GM21515 (cell line): ENCODE measurements around the gene GSTT2.
"Not testable (repeated sequence)": the region's sequence is repeated elsewhere in the genome, so short reads cannot be mapped to it uniquely, and the experiment has no call there.

Experiments used
- ATAC-seq: cut with Tn5 transposase; IDR thresholded peaks from one replicate; pipeline ENCODE4 v1.9.1; 2021; ENCODE audit not compliant: unreplicated experiment

Gene GSTT2

GRCh38 chr22:23974345-23974744 is 5.6 kb upstream of the GSTT2 start, which contains the start of gene DDT:
Gene DDT (minus strand): TSS chr22:23974441. CDS start chr22:23974414, 27 bp downstream.
- peak; percentile 82 for ATAC-seq

DNA sequence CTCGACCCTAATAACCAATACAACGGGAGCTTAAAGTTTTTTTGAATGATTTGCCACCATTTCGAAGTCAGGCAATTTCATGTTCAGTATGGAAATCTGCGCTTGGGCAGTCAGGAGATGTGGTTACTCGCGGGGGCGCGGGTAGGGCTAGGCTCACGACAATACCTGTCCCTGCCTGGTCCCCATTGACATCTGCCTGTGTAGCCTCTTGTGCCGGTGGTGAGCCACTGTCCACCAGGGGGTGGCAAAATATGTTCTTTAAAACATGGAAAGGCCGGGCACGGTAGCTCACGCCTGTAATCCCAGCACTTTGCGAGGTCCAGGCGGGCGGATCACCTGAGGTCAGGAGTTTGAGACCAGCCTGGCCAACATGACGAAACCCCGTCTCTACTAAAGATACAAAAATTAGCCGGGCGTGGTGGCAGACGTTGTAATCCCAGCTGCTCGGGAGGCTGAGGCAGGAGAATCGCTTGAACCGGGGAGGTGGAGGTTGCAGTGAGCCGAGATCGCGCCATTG is 5.0 kb upstream of the GSTT2 start:
- ATAC-seq: peak; percentile 31

GRCh38 chr22:23977304-23977703 is 2.6 kb upstream of the GSTT2 start:
- ATAC-seq: not testable (repeated sequence)

DNA sequence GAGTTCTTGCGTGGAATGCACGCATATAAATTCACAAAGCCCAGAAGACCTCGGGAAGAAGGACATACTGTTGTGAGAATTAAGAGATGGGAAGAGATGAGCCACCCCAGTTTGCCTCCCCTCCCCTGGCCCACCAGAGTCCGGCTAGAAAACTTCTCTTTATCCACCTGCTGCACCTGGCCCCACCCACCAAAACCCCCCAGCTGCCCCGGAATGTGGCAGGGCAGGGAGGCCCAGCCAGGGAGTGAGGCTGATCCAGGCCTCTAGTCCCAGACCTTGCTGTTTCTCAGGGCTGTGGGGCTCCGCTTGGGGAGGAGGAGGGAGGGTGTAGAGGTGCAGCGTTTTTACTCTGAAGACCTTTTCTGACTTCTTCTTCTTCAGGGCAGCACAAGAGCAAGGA is 633 bp downstream of the GSTT2 start:
- ATAC-seq: not testable (repeated sequence)

- no peak for ATAC-seq
Measured at GRCh38 chr22:23984430-23984829, 4.5 kb downstream of the GSTT2 start.

GRCh38 chr22:23986089-23986488 is 6.2 kb downstream of the GSTT2 start:
- ATAC-seq: not testable (repeated sequence)

- not testable (repeated sequence) for ATAC-seq
Measured at GRCh38 chr22:23986538-23987178, 6.7 kb downstream of the GSTT2 start.

DNA sequence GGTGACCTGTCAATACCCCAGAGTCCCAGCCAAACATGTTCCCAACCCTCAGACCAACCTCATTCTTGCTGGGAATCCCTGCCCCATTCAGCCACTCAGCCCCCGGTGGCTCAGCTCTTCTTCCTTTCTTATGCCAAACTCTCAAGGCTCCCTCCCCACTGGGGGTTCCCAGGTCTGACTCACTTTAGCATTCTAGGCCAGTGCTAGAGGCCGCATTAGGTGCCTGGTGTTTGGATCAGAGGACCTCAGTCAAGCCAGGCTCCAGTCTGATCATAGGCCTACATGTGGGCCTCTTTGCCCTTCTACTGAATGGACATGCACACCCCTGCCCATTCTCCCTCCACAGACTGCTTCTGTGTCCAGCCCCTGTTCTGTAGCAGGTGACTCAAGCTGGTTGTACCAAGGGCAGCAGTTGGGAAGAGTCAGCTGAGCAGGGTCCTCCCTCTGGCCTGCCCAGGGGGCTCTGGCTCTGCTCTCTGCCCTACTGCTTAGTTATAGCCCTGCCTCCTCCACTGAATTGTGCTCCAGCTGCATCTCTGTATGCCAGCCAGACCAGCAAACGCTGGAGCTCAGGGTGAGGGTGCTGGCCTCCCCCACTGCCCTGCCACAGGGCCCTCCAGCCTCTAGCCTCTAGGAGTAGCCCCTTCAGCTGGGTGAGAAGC is 9.8 kb downstream of the GSTT2 start:
- ATAC-seq: not testable (repeated sequence)

GRCh38 chr22:23993080-23993479 is 13.1 kb downstream of the GSTT2 start:
- ATAC-seq: not testable (repeated sequence)

DNA sequence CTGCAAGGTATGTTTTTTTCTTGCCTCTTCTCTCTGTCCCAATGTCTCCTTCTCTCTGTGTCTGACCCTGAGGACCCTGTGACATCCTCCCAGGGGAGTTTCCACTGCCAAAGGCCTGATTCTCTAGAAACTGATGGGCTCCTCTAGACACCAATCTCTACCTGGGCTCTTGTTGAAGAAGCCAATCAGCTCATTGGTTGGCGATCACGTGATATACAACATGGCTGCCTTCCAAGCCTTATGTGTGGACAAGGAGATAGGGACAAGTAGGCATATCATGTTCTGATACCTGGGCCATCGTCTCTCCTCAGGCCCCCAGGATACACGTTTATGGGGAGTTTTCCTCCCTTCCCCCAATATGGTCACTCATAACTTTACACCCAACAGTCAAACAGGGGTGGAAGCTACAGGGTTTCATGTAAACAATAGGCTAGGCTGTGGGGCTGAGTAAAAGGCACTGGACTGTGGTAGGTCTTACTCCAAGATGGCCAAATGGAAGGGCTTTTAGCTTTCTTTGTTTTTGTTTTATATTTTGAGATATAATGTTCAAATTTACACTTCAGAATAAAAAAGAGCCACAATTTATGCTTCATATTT is 13.7 kb downstream of the GSTT2 start:
- not testable (repeated sequence) for ATAC-seq

DNA sequence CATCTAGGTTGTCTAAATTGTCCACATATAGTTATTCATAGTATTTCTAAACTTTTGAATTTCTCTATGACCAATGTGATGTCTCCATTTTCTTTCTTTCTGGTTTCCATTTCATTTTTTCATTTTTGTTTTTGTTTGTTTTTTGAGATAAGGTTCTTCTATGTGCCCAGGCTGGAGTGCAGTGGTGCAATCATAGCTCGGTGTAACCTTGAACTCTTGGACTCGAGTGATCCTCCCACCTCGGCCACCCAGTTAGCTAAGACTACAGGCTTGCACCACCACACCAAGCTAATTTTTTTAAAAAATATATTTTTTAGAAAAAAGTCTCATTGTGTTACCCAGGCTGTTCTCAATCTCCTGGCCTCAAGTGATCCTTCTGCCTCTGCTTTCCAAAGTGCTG is 17.2 kb downstream of the GSTT2 start:
- no peak for ATAC-seq

DNA sequence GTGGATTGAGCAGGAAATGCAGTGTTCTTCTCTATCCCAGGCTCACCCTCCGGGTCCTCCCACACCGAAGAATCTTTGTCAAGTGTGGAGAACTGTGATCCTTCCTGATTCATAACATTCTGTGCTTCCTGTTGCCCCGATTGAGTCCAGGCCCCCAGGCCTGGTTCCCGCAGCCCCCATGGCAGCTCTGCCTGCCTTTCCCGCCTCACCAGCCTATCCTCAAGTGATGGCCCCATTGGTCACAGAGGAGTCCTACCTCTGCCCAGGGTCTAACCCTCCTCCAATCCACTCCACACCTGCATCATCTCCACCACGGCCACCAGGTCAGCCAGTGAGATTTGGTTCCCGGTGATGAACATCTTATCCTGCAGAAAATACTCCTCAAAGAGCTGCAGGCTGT is 19.8 kb downstream of the GSTT2 start:
- not testable (repeated sequence) for ATAC-seq

DNA sequence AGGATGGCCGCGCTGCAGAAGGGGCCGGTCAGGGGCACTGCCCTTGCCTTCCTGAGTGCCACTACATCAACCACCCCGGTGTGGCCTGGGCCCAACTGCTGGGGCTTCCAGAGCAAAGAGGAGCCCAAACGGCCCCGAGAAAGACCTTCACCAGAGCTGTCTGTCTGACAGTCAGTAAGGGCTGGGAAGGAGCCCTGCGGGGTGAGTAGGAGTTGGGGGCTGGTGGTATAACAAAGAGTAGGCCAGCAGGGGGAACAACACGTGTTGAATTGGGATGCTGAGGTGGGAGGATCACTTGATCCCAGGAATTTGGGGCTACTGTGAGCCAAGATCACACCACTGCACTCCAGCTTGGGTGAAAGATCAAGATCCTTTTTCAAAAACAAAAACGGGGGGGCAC is 21.4 kb downstream of the GSTT2 start:
- no peak for ATAC-seq

GRCh38 chr22:24002272-24002671 is 22.3 kb downstream of the GSTT2 start:
- ATAC-seq: no peak

- ATAC-seq: no peak
Measured at GRCh38 chr22:24002851-24003250, 22.9 kb downstream of the GSTT2 start.

DNA sequence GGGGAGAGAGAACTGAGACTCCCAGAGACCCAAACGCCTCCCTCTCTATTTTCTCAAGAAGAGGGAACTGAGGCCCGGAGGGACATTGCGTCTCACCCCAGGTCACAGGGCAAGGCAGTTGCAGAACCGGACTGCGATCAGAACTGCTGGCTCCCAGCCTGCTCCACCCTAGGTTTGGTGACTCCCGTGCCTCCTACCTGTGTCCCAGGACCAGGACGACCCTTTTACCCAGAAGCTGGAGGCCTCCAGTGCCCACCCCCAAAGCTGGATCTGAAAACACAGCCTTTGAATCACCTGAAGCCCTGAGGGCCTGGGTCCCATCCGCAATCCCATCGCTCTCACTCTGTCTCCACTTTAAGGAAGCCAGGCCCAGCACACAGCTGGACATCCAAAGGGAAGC is 24.0 kb downstream of the GSTT2 start:
- no peak for ATAC-seq

GRCh38 chr22:24005201-24005600 is 25.3 kb downstream of the GSTT2 start, which contains the start of gene GSTT4:
Gene GSTT4 (minus strand): TSS chr22:24005453. CDS start chr22:24005356, 97 bp downstream.
- no peak for ATAC-seq

DNA sequence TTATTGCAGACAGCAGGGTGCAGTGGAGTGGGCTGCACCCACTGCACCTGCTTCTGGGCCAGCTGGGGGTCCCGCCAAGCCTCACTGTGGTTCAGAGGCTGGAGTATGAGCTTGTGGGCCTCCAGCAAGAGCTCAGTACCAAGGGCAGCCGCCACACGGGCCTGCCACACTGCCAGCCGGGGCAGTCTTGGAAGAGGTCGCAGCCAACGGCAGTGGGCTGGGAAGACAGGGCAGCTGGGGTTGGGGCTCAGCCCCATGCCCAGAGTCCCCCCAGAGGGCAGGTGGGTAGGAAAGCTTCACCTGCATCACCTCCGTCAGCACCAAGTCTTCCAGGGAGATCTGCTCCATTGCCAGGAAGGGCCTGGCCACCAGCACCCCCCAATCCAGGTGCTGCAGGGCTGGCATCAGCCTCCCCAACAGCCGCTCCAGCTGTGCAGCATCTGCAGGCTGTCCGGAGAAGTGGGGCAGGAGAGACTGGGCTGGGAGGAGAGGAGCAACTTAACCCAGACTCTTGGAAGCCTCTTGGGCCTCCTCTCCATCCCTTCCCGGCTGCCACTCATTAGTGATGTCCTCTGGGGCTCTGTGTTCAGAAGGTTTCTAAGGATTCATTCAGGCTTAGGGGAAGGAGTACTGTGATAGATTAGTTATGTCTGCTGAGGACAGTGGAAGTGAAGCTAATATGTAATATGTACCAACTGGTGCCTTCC is 26.4 kb downstream of the GSTT2 start:
- no peak for ATAC-seq

GRCh38 chr22:24006914-24007214 is 26.9 kb downstream of the GSTT2 start:
- ATAC-seq: no peak

DNA sequence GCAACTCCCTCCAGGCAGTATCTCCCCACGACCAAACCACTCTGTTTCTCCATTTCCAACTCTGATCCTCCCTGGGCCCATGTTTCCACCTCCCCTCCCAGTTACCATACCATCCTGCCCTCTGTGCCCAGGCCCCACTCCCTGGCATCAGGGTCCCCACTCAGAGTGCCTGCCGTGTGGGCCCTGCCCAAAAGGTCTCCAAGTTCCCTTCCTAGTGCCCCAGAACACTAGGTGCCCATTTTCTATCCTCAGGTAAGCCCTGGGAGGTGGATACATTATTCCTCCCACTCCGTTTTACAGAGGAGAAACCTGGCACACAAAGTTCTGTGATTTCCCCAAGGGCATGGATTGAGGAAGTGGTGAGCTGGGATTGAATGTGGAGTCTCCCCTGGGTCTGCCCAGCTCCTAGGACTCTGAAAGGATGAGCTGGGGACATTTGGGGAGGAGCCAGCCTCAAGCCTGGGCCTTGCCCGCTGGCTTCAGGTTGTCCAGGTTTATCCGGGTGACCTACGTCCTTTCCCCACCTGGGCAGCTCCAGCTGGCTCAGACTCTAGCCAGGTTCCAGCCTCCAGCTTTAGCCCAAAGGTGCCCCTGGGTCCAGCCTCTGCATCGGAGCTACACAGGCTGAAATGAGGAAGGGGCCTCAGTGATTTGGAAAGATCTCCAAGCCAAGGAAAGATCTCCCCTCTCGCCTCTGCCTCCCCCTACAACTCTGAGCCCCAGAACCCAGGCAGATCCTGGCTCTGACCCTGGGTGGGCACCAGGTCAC is 27.5 kb downstream of the GSTT2 start:
- ATAC-seq: no peak

GRCh38 chr22:24008022-24008283 is 28.0 kb downstream of the GSTT2 start:
- no peak for ATAC-seq
